SK-N-SH (cell line): Measurements from ENCODE around the gene ZFPL1. TPM values are rescaled to one million over a fixed set of nuclear protein-coding genes. Genes with fewer than 3 reads are reported as not detected.

Experiments
- CTCF ChIA-PET: fragments of 300-600, 350-600 bp; formaldehyde crosslinking; extraction: SDS; loops from one replicate; lab custom pipeline; 2021; lab: Yijun Ruan, JAX
- POLR2A ChIA-PET: fragments of 350-600 bp; sonication (Branson Sonifier 250); formaldehyde crosslinking; extraction: SDS; loops from one replicate; lab custom pipeline; 2020; ENCODE audit warnings: antibody characterized with exemption, inconsistent platforms; lab: Yijun Ruan, JAX
- DNase-seq: peaks from one replicate; pipeline ENCODE4 v3.0.0; 2012
- H2AFZ ChIP-seq: fragments of 200-600 bp; sonication (generic); 2 replicates; pipeline ENCODE4 v1.8.1; 2016; ENCODE audit warnings: antibody characterized with exemption, mild to moderate bottlenecking, low read depth
- H3F3A ChIP-seq: fragments of 200-600 bp; sonication (generic); replicated peaks from 2 replicates; pipeline ENCODE3; 2016; ENCODE audit warnings: antibody characterized with exemption, mild to moderate bottlenecking; ENCODE audit not compliant: insufficient read depth
- H3K27ac ChIP-seq, 2 experiments: fragments of 200-500 bp in 1 of 2; fragments of 200-600 bp in 1 of 2; sonication (Bioruptor generic) in 1 of 2; sonication (generic), shearing (Covaris generic) in 1 of 2; 2 replicates each; pipeline versions ENCODE4 v1.5.1 to v1.6.1; 2014 to 2016; ENCODE audit warnings: low read depth in 2 of 2, inconsistent platforms in 1 of 2, low read length in 1 of 2, mild to moderate bottlenecking in 1 of 2, mixed read lengths in 1 of 2
- H3K27me3 ChIP-seq: fragments of 200-600 bp; sonication (generic), shearing (Covaris generic); 2 replicates; pipeline ENCODE4 v1.6.1; 2016; ENCODE audit warnings: mixed run types; ENCODE audit not compliant: insufficient read depth
- H3K36me3 ChIP-seq, 2 experiments: fragments of 200-500 bp in 1 of 2; fragments of 200-600 bp in 1 of 2; sonication (Bioruptor generic) in 1 of 2; sonication (generic) in 1 of 2; replicated peaks in 1 of 2; 2 replicates each; pipeline versions ENCODE3 to v1.5.1; 2014 to 2016; ENCODE audit warnings: low read length in 1 of 2, mild to moderate bottlenecking in 1 of 2; ENCODE audit not compliant: insufficient read depth in 2 of 2, control insufficient read depth in 1 of 2
- H3K4me1 ChIP-seq, 2 experiments: fragments of 200-500 bp in 1 of 2; fragments of 200-600 bp in 1 of 2; sonication (Bioruptor generic) in 1 of 2; sonication (generic), shearing (Covaris generic) in 1 of 2; 2 replicates each; pipeline versions ENCODE4 v1.5.1 to v1.6.1; 2014 to 2016; ENCODE audit warnings: low read depth in 1 of 2, low read length in 1 of 2, mixed run types in 1 of 2; ENCODE audit not compliant: insufficient read depth in 2 of 2, control insufficient read depth in 1 of 2
- H3K4me2 ChIP-seq: fragments of 200-600 bp; sonication (generic), shearing (Covaris generic); 2 replicates; pipeline ENCODE4 v1.6.1; 2017; ENCODE audit warnings: mixed run types
- H3K4me3 ChIP-seq, 2 experiments: fragments of 200-500 bp in 1 of 2; fragments of 200-600 bp in 1 of 2; sonication (Bioruptor generic) in 1 of 2; sonication (generic), shearing (Covaris generic) in 1 of 2; 2 replicates each; pipeline versions ENCODE4 v1.5.1 to v1.8.1; 2014 to 2016; ENCODE audit warnings: low read depth in 2 of 2, inconsistent platforms in 1 of 2, low read length in 1 of 2, mild to moderate bottlenecking in 1 of 2, mixed read lengths in 1 of 2, moderate library complexity in 1 of 2
- H3K79me2 ChIP-seq: fragments of 200-600 bp; sonication (generic); 2 replicates; pipeline ENCODE4 v1.8.1; 2017; ENCODE audit warnings: mild to moderate bottlenecking; ENCODE audit not compliant: insufficient read depth
- H3K9ac ChIP-seq: fragments of 200-600 bp; sonication (generic); 2 replicates; pipeline ENCODE4 v1.6.1; 2017; ENCODE audit warnings: mixed run types
- H3K9me2 ChIP-seq: fragments of 200-600 bp; sonication (generic); 2 replicates; pipeline ENCODE4 v1.6.1; 2017; ENCODE audit warnings: mixed run types
- H3K9me3 ChIP-seq: fragments of 200-600 bp; sonication (generic); 2 replicates; pipeline ENCODE4 v1.6.1; 2017; ENCODE audit warnings: mixed run types, mild to moderate bottlenecking, moderate library complexity
- H4K20me1 ChIP-seq: fragments of 200-600 bp; sonication (generic); 2 replicates; pipeline ENCODE4 v1.6.1; 2017; ENCODE audit warnings: mild to moderate bottlenecking, mixed run types; ENCODE audit not compliant: insufficient read depth
- CHD2 ChIP-seq: fragments of 150-350 bp; IDR thresholded peaks from 2 replicates; pipeline ENCODE4 v1.6.1; 2018; ENCODE audit warnings: low read length; ENCODE audit not compliant: partially characterized antibody
- EZH2phosphoT487 ChIP-seq: fragments of 200-600 bp; sonication (generic); IDR thresholded peaks from 2 replicates; pipeline ENCODE4 v1.6.1; 2017; ENCODE audit warnings: low read depth, mixed run types, mild to moderate bottlenecking, antibody characterized with exemption, moderate library complexity, borderline replicate concordance
- FOXM1 ChIP-seq: IDR thresholded peaks from 2 replicates; pipeline ENCODE4 v1.4.0; 2012; ENCODE audit warnings: low read depth, mild to moderate bottlenecking
- GABPA ChIP-seq: IDR thresholded peaks from 2 replicates; pipeline ENCODE4 v1.4.0; 2012; ENCODE audit warnings: low read depth, mild to moderate bottlenecking
- JUND ChIP-seq: IDR thresholded peaks from 2 replicates; pipeline ENCODE4 v1.4.0; 2012
- MXI1 ChIP-seq: IDR thresholded peaks from 2 replicates; pipeline ENCODE4 v1.6.1; 2012; ENCODE audit warnings: mild to moderate bottlenecking, low read depth, low read length, improper control_type of control experiment
- NFIC ChIP-seq: IDR thresholded peaks from 2 replicates; pipeline ENCODE4 v1.4.0; 2012; ENCODE audit warnings: borderline replicate concordance
- POLR2AphosphoS5 ChIP-seq: IDR thresholded peaks from 2 replicates; pipeline ENCODE4 v1.6.1; 2012; ENCODE audit warnings: low read depth, low read length
- RCOR1 ChIP-seq: fragments of 150-350 bp; IDR thresholded peaks from 2 replicates; pipeline ENCODE4 v1.6.1; 2017; ENCODE audit warnings: antibody characterized with exemption, low read length
- REST ChIP-seq: IDR thresholded peaks from 2 replicates; pipeline ENCODE4 v1.6.1; 2012; ENCODE audit warnings: mild to moderate bottlenecking, low read depth, low read length, moderate library complexity
- TAF1 ChIP-seq: IDR thresholded peaks from 2 replicates; pipeline ENCODE4 v1.6.1; 2012; ENCODE audit warnings: low read depth, mild to moderate bottlenecking, low read length, moderate library complexity, borderline replicate concordance
- TEAD4 ChIP-seq: IDR thresholded peaks from 2 replicates; pipeline ENCODE4 v1.4.0; 2012; ENCODE audit warnings: mild to moderate bottlenecking, borderline replicate concordance; ENCODE audit not compliant: insufficient read depth
- YY1 ChIP-seq: IDR thresholded peaks from 2 replicates; pipeline ENCODE4 v1.4.0; 2012; ENCODE audit warnings: low read depth, mild to moderate bottlenecking
- WGBS: methylation state at CpG from one replicate; pipeline ENCODE4 v1.1.6; 2017; ENCODE audit warnings: low lambda C conversion rate; 5-methylcytosine and 5-hydroxymethylcytosine counted together
- polyA plus RNA-seq, 3 experiments: library from polyadenylated mRNA; depleted of rRNA; stranded (reverse); fragments of >200 nt; gene quantifications; 2 replicates each; pipeline ENCODE4 v1.2.3, GENCODE V29; 2012
- TF ChIP-seq, protein P1 (sequence below): IDR thresholded peaks from 2 replicates; pipeline ENCODE4 v1.4.0; 2012; ENCODE audit warnings: low read depth, borderline replicate concordance
- TF ChIP-seq, protein P2 (sequence below): IDR thresholded peaks from 2 replicates; pipeline ENCODE4 v1.4.0; 2012; ENCODE audit warnings: low read depth, borderline replicate concordance
- TF ChIP-seq, protein P3 (sequence below): fragments of 200-600 bp; sonication (generic); IDR thresholded peaks from 2 replicates; pipeline ENCODE4 v1.6.1; 2017; ENCODE audit warnings: antibody characterized with exemption, mild to moderate bottlenecking, moderate library complexity

The ZFPL1 gene
- polyA plus RNA-seq, 1 of the 3 experiments (the other 2 are of a cell fraction) = 75.9 TPM

DNA sequence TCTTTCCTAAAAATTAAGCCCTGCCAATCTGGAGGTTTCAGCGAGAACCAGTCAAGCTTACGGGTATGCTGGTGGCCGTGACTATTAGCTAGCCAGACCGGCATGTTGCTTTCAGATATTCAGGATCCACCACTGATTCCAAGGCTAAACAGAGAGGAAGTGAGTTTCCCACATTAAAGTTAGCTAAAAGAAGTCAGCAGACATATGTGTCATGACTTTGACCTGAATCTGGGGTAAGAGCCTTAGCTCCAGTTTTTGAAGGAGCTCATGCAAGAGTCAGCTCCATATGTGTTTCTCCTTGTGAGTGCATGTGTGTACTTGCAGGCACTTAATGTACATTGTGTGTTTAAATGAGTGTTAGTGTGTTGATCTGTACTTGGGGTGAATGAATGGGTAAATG lies 1.4 kb downstream of the ZFPL1 start:
- peaks cover 11 to 39% of the 10 kb centered on the region in 2 experiments for H3K36me3 ChIP-seq
- TF ChIP-seq MXI1 (no peak), POLR2AphosphoS5 (no peak), GABPA (no peak), CHD2 (no peak), TAF1 (no peak), TEAD4 (no peak), EZH2phosphoT487 (no peak), RCOR1 (no peak), JUND (no peak), FOXM1 (no peak), YY1 (no peak), NFIC (no peak), REST (no peak)
- TF ChIP-seq, protein P1, sequence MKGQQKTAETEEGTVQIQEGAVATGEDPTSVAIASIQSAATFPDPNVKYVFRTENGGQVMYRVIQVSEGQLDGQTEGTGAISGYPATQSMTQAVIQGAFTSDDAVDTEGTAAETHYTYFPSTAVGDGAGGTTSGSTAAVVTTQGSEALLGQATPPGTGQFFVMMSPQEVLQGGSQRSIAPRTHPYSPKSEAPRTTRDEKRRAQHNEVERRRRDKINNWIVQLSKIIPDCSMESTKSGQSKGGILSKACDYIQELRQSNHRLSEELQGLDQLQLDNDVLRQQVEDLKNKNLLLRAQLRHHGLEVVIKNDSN = no peak
- TF ChIP-seq, protein P2, sequence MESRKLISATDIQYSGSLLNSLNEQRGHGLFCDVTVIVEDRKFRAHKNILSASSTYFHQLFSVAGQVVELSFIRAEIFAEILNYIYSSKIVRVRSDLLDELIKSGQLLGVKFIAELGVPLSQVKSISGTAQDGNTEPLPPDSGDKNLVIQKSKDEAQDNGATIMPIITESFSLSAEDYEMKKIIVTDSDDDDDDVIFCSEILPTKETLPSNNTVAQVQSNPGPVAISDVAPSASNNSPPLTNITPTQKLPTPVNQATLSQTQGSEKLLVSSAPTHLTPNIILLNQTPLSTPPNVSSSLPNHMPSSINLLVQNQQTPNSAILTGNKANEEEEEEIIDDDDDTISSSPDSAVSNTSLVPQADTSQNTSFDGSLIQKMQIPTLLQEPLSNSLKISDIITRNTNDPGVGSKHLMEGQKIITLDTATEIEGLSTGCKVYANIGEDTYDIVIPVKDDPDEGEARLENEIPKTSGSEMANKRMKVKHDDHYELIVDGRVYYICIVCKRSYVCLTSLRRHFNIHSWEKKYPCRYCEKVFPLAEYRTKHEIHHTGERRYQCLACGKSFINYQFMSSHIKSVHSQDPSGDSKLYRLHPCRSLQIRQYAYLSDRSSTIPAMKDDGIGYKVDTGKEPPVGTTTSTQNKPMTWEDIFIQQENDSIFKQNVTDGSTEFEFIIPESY = no peak
- TF ChIP-seq, protein P3, sequence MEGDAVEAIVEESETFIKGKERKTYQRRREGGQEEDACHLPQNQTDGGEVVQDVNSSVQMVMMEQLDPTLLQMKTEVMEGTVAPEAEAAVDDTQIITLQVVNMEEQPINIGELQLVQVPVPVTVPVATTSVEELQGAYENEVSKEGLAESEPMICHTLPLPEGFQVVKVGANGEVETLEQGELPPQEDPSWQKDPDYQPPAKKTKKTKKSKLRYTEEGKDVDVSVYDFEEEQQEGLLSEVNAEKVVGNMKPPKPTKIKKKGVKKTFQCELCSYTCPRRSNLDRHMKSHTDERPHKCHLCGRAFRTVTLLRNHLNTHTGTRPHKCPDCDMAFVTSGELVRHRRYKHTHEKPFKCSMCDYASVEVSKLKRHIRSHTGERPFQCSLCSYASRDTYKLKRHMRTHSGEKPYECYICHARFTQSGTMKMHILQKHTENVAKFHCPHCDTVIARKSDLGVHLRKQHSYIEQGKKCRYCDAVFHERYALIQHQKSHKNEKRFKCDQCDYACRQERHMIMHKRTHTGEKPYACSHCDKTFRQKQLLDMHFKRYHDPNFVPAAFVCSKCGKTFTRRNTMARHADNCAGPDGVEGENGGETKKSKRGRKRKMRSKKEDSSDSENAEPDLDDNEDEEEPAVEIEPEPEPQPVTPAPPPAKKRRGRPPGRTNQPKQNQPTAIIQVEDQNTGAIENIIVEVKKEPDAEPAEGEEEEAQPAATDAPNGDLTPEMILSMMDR = no peak
- H3K27me3 ChIP-seq = no peaks in the 10 kb centered on the region
- POLR2A ChIA-PET = interaction anchor here (1.6 kb wide), 1 partner anchor 49 kb away, joined by 4 read pairs; the partner anchor contains the start of gene SYVN1
- H3K4me2 ChIP-seq = peak overlapping the region; percentile 83
- H3K4me1 ChIP-seq = peaks cover 8 to 20% of the 10 kb centered on the region in 2 experiments
- H3K79me2 ChIP-seq = peaks cover 52% of the 10 kb centered on the region
- H4K20me1 ChIP-seq = no peaks in the 10 kb centered on the region
- H3K9ac ChIP-seq = peak overlapping the region; percentile 89; the same call in 1 of the 2 replicates
- CTCF ChIA-PET = interaction anchor here (0.6 to 1.6 kb wide), 5 partner anchors 9 to 222 kb away, joined by 3 to 6 read pairs (median 3); partner anchors contain the start of genes ARL2 and TM7SF2
- no peak overlapping the region for H2AFZ ChIP-seq
- no peak for DNase-seq
- no peaks in the 10 kb centered on the region for H3K9me2 ChIP-seq
- H3K27ac ChIP-seq = no peak overlapping the region
- H3F3A ChIP-seq = no peaks in the 10 kb centered on the region
- WGBS = 100% methylated on average over 4 of the region's 4 CpGs
- H3K4me3 ChIP-seq = peak overlapping the region; percentile 87 to 92; a peak in 2 of 4 replicates
- H3K9me3 ChIP-seq = no peaks in the 10 kb centered on the region
